GM12878 (cell line): ENCODE results near the gene SESTD1. TPM values are rescaled to one million over a fixed set of nuclear protein-coding genes. Genes with fewer than 3 reads are reported as not detected.
A peak's percentile ranks its signal among the peaks of the same experiment; 100 is the strongest.

Source experiments
- BRCA1 ChIP-seq: IDR thresholded peaks from 2 replicates; pipeline ENCODE4 v1.6.1; 2011; ENCODE audit warnings: low read depth, low read length, improper control_type of control experiment
- CBX3 ChIP-seq: fragments of 200-600 bp; sonication (generic); IDR thresholded peaks from 2 replicates; pipeline ENCODE4 v1.6.1; 2016; ENCODE audit warnings: low read depth, borderline replicate concordance
- GATAD2B ChIP-seq: fragments of 450-650 bp; conservative IDR thresholded peaks from 2 replicates; pipeline ENCODE4 v1.6.1; 2017; ENCODE audit warnings: low read depth, mild to moderate bottlenecking, moderate library complexity
- KLF5 ChIP-seq: fragments of 450-650 bp; IDR thresholded peaks from 2 replicates; pipeline ENCODE4 v1.6.1; 2014; ENCODE audit warnings: mild to moderate bottlenecking; ENCODE audit not compliant: partially characterized antibody
- RB1 ChIP-seq: fragments of 450-650 bp; formaldehyde crosslinking; IDR thresholded peaks from 2 replicates; pipeline ENCODE4 v1.6.1; 2017; ENCODE audit warnings: mild to moderate bottlenecking, borderline replicate concordance
- RBBP5 ChIP-seq: fragments of 200-600 bp; sonication (generic); conservative IDR thresholded peaks from 2 replicates; pipeline ENCODE4 v1.6.1; 2016
- SUPT20H ChIP-seq: IDR thresholded peaks from 2 replicates; pipeline ENCODE4 v1.6.1; 2011; ENCODE audit warnings: low read depth, mild to moderate bottlenecking, low read length, moderate library complexity, borderline replicate concordance; ENCODE audit not compliant: control insufficient read depth
- TAF1 ChIP-seq: IDR thresholded peaks from 2 replicates; pipeline ENCODE4 v1.6.1; 2011; ENCODE audit warnings: mild to moderate bottlenecking, low read depth, low read length, borderline replicate concordance
- YY1 ChIP-seq: IDR thresholded peaks from 2 replicates; pipeline ENCODE4 v1.6.1; 2011; ENCODE audit warnings: low read depth, mild to moderate bottlenecking, low read length
- ZSCAN29 ChIP-seq: fragments of 450-650 bp; IDR thresholded peaks from 2 replicates; pipeline ENCODE4 v1.6.1; 2017; ENCODE audit warnings: mild to moderate bottlenecking, moderate library complexity
- polyA plus RNA-seq, 11 experiments: library from polyadenylated mRNA; depleted of rRNA in 4 of 11; unstranded in 6 of 11; stranded (reverse) in 5 of 11; fragments of >200 nt; fragmentation: Nextera tagmentation in 4 of 11; fragmentation: Illumina TruSeq in 1 of 11; extraction: Ambion mirVana in 4 of 11; extraction: Trizol in 1 of 11; gene quantifications; 1 replicate in 1 of 11; 2 replicates in 10 of 11; pipeline versions ENCODE4 v1.2.1 to v1.2.3, GENCODE V29; 2011 to 2016; ENCODE audit warnings: inconsistent platforms in 2 of 11, missing spikeins in 2 of 11, low read depth in 1 of 11
- total RNA-seq, 4 experiments: library from RNA; depleted of rRNA in 3 of 4; stranded (reverse); fragments of >200 nt in 3 of 4; fragmentation: Illumina TruSeq in 1 of 4; extraction: Trizol in 1 of 4; gene quantifications; 2 replicates each; pipeline versions ENCODE4 v1.2.1 to v1.2.3, GENCODE V29; 2013 to 2021
- TF ChIP-seq, protein P1 (sequence below): IDR thresholded peaks from 2 replicates; pipeline ENCODE4 v1.6.1; 2011; ENCODE audit warnings: borderline replicate concordance, low read depth, mild to moderate bottlenecking, moderate library complexity, low read length; ENCODE audit not compliant: insufficient read depth, poor library complexity, severe bottlenecking
- TF ChIP-seq, protein P2 (sequence below): fragments of 450-650 bp; IDR thresholded peaks from 2 replicates; pipeline ENCODE4 v1.6.1; 2016; ENCODE audit warnings: mild to moderate bottlenecking
- TF ChIP-seq, protein P3 (sequence below): fragments of 450-650 bp; IDR thresholded peaks from 2 replicates; pipeline ENCODE4 v1.6.1; 2017; ENCODE audit warnings: mild to moderate bottlenecking
- TF ChIP-seq, protein P4 (sequence below): IDR thresholded peaks from 2 replicates; pipeline ENCODE4 v1.6.1; 2012; ENCODE audit warnings: improper control_type of control experiment, low read depth, low read length; ENCODE audit not compliant: insufficient replicate concordance
- TF ChIP-seq, protein P5 (sequence below): fragments of 450-650 bp; formaldehyde crosslinking; IDR thresholded peaks from 2 replicates; pipeline ENCODE4 v1.4.0; 2020; ENCODE audit warnings: mild to moderate bottlenecking, moderate library complexity

SESTD1 gene
- total and polyA plus RNA-seq, 10 of the 15 experiments (the other 5 are each of a cell fraction or from before 2014, with no cell fraction given): 4.4 to 22.7 (median 9.5) TPM

DNA sequence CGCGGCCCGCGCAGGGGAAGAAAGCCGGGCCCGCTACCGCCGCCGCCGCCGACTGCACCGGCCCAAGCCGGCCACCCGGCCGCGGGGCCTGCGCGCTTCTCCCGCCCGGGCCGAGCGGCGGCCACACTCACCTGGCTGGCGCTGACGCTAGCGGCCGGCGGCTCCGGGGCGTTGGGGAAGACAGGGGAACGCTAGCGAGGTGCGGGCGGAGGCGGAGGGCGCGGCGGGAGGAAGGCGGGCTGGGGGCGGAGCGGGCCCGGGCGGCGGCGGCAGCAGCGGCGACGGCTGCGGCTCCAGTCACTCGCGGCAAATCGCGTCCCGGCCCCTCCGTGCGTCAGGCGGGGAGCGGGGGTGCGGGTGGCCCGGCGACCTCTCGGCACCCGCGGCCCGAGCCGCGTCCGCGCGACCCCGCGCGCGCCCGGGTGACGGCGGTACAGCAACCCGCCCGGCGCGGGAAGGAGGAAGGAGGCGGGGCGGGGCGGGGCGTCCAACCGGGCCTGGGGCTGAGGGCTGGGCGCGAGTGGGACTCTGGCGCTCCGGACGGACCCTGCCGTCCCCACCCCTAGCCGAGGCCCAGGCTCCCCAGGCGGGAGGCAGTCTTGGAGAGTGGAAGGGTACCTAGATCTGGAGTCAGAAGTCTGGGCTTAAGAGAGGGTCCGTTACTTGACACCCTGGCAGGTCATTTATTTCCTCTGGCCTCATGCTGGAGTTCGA lies at the start of gene SESTD1 (continued):
- TF ChIP-seq, protein P1, sequence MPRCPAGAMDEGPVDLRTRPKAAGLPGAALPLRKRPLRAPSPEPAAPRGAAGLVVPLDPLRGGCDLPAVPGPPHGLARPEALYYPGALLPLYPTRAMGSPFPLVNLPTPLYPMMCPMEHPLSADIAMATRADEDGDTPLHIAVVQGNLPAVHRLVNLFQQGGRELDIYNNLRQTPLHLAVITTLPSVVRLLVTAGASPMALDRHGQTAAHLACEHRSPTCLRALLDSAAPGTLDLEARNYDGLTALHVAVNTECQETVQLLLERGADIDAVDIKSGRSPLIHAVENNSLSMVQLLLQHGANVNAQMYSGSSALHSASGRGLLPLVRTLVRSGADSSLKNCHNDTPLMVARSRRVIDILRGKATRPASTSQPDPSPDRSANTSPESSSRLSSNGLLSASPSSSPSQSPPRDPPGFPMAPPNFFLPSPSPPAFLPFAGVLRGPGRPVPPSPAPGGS: no peak
- TF ChIP-seq, protein P2, sequence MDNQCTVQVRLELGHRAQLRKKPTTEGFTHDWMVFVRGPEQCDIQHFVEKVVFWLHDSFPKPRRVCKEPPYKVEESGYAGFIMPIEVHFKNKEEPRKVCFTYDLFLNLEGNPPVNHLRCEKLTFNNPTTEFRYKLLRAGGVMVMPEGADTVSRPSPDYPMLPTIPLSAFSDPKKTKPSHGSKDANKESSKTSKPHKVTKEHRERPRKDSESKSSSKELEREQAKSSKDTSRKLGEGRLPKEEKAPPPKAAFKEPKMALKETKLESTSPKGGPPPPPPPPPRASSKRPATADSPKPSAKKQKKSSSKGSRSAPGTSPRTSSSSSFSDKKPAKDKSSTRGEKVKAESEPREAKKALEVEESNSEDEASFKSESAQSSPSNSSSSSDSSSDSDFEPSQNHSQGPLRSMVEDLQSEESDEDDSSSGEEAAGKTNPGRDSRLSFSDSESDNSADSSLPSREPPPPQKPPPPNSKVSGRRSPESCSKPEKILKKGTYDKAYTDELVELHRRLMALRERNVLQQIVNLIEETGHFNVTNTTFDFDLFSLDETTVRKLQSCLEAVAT: no peak
- peak; percentile 28; the same call in 1 of the 2 replicates for TF ChIP-seq TAF1
- peak; percentile 59; the same call in 1 of the 2 replicates for TF ChIP-seq GATAD2B
- TF ChIP-seq RBBP5: no peak
- TF ChIP-seq, protein P3, sequence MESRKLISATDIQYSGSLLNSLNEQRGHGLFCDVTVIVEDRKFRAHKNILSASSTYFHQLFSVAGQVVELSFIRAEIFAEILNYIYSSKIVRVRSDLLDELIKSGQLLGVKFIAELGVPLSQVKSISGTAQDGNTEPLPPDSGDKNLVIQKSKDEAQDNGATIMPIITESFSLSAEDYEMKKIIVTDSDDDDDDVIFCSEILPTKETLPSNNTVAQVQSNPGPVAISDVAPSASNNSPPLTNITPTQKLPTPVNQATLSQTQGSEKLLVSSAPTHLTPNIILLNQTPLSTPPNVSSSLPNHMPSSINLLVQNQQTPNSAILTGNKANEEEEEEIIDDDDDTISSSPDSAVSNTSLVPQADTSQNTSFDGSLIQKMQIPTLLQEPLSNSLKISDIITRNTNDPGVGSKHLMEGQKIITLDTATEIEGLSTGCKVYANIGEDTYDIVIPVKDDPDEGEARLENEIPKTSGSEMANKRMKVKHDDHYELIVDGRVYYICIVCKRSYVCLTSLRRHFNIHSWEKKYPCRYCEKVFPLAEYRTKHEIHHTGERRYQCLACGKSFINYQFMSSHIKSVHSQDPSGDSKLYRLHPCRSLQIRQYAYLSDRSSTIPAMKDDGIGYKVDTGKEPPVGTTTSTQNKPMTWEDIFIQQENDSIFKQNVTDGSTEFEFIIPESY: no peak
- TF ChIP-seq, protein P4, sequence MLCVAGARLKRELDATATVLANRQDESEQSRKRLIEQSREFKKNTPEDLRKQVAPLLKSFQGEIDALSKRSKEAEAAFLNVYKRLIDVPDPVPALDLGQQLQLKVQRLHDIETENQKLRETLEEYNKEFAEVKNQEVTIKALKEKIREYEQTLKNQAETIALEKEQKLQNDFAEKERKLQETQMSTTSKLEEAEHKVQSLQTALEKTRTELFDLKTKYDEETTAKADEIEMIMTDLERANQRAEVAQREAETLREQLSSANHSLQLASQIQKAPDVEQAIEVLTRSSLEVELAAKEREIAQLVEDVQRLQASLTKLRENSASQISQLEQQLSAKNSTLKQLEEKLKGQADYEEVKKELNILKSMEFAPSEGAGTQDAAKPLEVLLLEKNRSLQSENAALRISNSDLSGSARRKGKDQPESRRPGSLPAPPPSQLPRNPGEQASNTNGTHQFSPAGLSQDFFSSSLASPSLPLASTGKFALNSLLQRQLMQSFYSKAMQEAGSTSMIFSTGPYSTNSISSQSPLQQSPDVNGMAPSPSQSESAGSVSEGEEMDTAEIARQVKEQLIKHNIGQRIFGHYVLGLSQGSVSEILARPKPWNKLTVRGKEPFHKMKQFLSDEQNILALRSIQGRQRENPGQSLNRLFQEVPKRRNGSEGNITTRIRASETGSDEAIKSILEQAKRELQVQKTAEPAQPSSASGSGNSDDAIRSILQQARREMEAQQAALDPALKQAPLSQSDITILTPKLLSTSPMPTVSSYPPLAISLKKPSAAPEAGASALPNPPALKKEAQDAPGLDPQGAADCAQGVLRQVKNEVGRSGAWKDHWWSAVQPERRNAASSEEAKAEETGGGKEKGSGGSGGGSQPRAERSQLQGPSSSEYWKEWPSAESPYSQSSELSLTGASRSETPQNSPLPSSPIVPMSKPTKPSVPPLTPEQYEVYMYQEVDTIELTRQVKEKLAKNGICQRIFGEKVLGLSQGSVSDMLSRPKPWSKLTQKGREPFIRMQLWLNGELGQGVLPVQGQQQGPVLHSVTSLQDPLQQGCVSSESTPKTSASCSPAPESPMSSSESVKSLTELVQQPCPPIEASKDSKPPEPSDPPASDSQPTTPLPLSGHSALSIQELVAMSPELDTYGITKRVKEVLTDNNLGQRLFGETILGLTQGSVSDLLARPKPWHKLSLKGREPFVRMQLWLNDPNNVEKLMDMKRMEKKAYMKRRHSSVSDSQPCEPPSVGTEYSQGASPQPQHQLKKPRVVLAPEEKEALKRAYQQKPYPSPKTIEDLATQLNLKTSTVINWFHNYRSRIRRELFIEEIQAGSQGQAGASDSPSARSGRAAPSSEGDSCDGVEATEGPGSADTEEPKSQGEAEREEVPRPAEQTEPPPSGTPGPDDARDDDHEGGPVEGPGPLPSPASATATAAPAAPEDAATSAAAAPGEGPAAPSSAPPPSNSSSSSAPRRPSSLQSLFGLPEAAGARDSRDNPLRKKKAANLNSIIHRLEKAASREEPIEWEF: no peak
- TF ChIP-seq, protein P5, sequence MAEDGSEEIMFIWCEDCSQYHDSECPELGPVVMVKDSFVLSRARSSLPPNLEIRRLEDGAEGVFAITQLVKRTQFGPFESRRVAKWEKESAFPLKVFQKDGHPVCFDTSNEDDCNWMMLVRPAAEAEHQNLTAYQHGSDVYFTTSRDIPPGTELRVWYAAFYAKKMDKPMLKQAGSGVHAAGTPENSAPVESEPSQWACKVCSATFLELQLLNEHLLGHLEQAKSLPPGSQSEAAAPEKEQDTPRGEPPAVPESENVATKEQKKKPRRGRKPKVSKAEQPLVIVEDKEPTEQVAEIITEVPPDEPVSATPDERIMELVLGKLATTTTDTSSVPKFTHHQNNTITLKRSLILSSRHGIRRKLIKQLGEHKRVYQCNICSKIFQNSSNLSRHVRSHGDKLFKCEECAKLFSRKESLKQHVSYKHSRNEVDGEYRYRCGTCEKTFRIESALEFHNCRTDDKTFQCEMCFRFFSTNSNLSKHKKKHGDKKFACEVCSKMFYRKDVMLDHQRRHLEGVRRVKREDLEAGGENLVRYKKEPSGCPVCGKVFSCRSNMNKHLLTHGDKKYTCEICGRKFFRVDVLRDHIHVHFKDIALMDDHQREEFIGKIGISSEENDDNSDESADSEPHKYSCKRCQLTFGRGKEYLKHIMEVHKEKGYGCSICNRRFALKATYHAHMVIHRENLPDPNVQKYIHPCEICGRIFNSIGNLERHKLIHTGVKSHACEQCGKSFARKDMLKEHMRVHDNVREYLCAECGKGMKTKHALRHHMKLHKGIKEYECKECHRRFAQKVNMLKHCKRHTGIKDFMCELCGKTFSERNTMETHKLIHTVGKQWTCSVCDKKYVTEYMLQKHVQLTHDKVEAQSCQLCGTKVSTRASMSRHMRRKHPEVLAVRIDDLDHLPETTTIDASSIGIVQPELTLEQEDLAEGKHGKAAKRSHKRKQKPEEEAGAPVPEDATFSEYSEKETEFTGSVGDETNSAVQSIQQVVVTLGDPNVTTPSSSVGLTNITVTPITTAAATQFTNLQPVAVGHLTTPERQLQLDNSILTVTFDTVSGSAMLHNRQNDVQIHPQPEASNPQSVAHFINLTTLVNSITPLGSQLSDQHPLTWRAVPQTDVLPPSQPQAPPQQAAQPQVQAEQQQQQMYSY: no peak
- TF ChIP-seq YY1: 0 out of 2 replicates have a peak, but pooled peaks have one; percentile 43
- no peak for TF ChIP-seq KLF5
- TF ChIP-seq SUPT20H: no peak
- 0 out of 2 replicates have a peak, but pooled peaks have one; percentile 8 for TF ChIP-seq ZSCAN29
- peak; percentile 80; the same call in 1 of the 2 replicates for TF ChIP-seq RB1
- no peak for TF ChIP-seq CBX3
- no peak for TF ChIP-seq BRCA1
